Endodermal cell (in vitro differentiated cells): ENCODE data around the gene CAMK4. TPM values are rescaled to one million over a fixed set of nuclear protein-coding genes. Genes with fewer than 3 reads are reported as not detected.
A peak's percentile ranks its signal among the peaks of the same experiment; 100 is the strongest.

Experiments used
- DNase-seq: peaks from one replicate; pipeline ENCODE4 v3.0.0-alpha.2; 2017
- H3K27ac ChIP-seq: 2 replicates; pipeline ENCODE4 v1.5.1; 2013; ENCODE audit warnings: mild to moderate bottlenecking, low read depth, low read length, moderate library complexity
- H3K27me3 ChIP-seq: 2 replicates; pipeline ENCODE4 v1.6.1; 2013; ENCODE audit warnings: mild to moderate bottlenecking, low read length, moderate library complexity; ENCODE audit not compliant: insufficient read depth, control insufficient read depth, poor library complexity, severe bottlenecking
- H3K36me3 ChIP-seq: 2 replicates; pipeline ENCODE4 v1.7.0; 2013; ENCODE audit warnings: mild to moderate bottlenecking, low read length, moderate library complexity; ENCODE audit not compliant: control insufficient read depth, insufficient read depth
- H3K4me1 ChIP-seq: one replicate; pipeline ENCODE4 v1.7.0; 2013; ENCODE audit warnings: low read length; ENCODE audit not compliant: control insufficient read depth, insufficient read depth
- H3K4me3 ChIP-seq: 2 replicates; pipeline ENCODE4 v1.5.1; 2013; ENCODE audit warnings: mild to moderate bottlenecking, low read length, moderate library complexity
- H3K9ac ChIP-seq: 2 replicates; pipeline ENCODE4 v1.6.1; 2013; ENCODE audit warnings: mild to moderate bottlenecking, low read length, moderate library complexity; ENCODE audit not compliant: poor library complexity, severe bottlenecking; ENCODE audit errors: extremely low read depth
- H3K9me3 ChIP-seq: 2 replicates; pipeline ENCODE4 v1.6.1; 2013; ENCODE audit warnings: mild to moderate bottlenecking, low read length, moderate library complexity; ENCODE audit not compliant: control insufficient read depth
- H3K27ac Mint-ChIP-seq: 2 replicates; pipeline ENCODE4 v1.8.0; 2020; ENCODE audit warnings: mixed read lengths
- H3K27me3 Mint-ChIP-seq: 2 replicates; pipeline ENCODE4 v1.8.0; 2021; ENCODE audit warnings: mild to moderate bottlenecking, mixed read lengths; ENCODE audit not compliant: insufficient read depth
- H3K36me3 Mint-ChIP-seq: 2 replicates; pipeline ENCODE4 v1.8.0; 2020; ENCODE audit warnings: low read depth, mixed read lengths
- H3K4me1 Mint-ChIP-seq: 2 replicates; pipeline ENCODE4 v1.8.0; 2020; ENCODE audit warnings: mixed read lengths
- H3K4me3 Mint-ChIP-seq: 2 replicates; pipeline ENCODE4 v1.8.0; 2020; ENCODE audit warnings: mild to moderate bottlenecking, moderate library complexity, mixed read lengths
- H3K9me3 Mint-ChIP-seq: 2 replicates; pipeline ENCODE4 v1.8.0; 2020; ENCODE audit warnings: mild to moderate bottlenecking, mixed read lengths
- WGBS, 2 experiments: methylation state at CpG; one replicate each; pipeline versions ENCODE4 v1.1.5 to v1.1.7; 2013; ENCODE audit warnings: missing lambda C conversion rate in 2 of 2, mixed read lengths in 1 of 2; ENCODE audit not compliant: insufficient coverage in 1 of 2, insufficient read length in 1 of 2; 5-methylcytosine and 5-hydroxymethylcytosine counted together
- total RNA-seq, 2 donors: library from RNA; stranded (reverse); fragmentation: NEBNext Ultra II Directional in 1 of 2; extraction: Animal tissue kit (Norgen Biotek cat#: 25700) in 1 of 2; gene quantifications; 2 replicates in 1 of 2; 3 replicates in 1 of 2; pipeline ENCODE4 v1.2.1, GENCODE V29; 2021
- TF ChIP-seq, protein P1 (sequence below): fragments of 200-600 bp; sonication (generic); conservative IDR thresholded peaks from 2 replicates; pipeline ENCODE4 v1.5.0; 2021; ENCODE audit warnings: antibody characterized with exemption, mild to moderate bottlenecking

CAMK4 gene
- total RNA-seq, 2 donors from 2014 or later, result 2.8 to 3.9 TPM

DNA sequence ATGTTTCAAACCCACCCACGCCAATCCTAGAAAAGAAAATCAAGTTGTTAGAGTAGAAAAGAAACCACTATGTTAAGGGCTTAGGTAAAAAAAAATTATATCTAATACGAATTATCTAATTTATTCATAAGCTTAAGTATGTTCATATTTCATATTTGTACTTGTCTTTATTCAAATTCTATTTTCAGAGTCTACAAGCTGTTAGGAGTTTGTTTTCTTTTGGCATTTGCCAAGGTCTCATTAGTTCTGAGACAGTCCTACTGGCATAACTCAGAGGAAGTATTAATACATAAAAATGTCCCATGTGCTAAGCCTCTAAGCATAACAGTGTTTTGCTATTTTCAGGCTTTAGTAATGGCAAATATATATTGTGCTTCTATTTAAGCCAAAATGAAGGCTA lies 230.6 kb downstream of the CAMK4 start:
- no peak for DNase-seq
- no peaks in the 10 kb centered on the region for H3K36me3 Mint-ChIP-seq
- H3K4me1 ChIP-seq, result no peaks in the 10 kb centered on the region
- no peaks in the 10 kb centered on the region for H3K9me3 ChIP-seq
- H3K9me3 Mint-ChIP-seq, result no peaks in the 10 kb centered on the region
- H3K27me3 Mint-ChIP-seq, result no peaks in the 10 kb centered on the region
- H3K9ac ChIP-seq, result no peak overlapping the region
- no peaks in the 10 kb centered on the region for H3K27me3 ChIP-seq
- no peak overlapping the region for H3K4me3 Mint-ChIP-seq
- no peak overlapping the region for H3K27ac Mint-ChIP-seq
- no peaks in the 10 kb centered on the region for H3K4me1 Mint-ChIP-seq
- no CpG with 5 or more reads among the region's 2 CpGs for WGBS, 2 experiments
- TF ChIP-seq, protein P1, sequence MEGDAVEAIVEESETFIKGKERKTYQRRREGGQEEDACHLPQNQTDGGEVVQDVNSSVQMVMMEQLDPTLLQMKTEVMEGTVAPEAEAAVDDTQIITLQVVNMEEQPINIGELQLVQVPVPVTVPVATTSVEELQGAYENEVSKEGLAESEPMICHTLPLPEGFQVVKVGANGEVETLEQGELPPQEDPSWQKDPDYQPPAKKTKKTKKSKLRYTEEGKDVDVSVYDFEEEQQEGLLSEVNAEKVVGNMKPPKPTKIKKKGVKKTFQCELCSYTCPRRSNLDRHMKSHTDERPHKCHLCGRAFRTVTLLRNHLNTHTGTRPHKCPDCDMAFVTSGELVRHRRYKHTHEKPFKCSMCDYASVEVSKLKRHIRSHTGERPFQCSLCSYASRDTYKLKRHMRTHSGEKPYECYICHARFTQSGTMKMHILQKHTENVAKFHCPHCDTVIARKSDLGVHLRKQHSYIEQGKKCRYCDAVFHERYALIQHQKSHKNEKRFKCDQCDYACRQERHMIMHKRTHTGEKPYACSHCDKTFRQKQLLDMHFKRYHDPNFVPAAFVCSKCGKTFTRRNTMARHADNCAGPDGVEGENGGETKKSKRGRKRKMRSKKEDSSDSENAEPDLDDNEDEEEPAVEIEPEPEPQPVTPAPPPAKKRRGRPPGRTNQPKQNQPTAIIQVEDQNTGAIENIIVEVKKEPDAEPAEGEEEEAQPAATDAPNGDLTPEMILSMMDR, result no peak
- H3K27ac ChIP-seq, result no peak overlapping the region
- no peak overlapping the region for H3K4me3 ChIP-seq
- H3K36me3 ChIP-seq, result no peaks in the 10 kb centered on the region

GRCh38 chr5:111461255-111461671 lies 237.1 kb downstream of the CAMK4 start:
- no peaks in the 10 kb centered on the region for H3K27me3 Mint-ChIP-seq
- TF ChIP-seq, protein P1, result peak; percentile 78
- WGBS, 2 experiments, result 33 to 45% methylated on average over 1 to 3 of the region's 3 CpGs
- H3K9ac ChIP-seq, result no peak overlapping the region
- H3K4me3 Mint-ChIP-seq, result no peak overlapping the region
- peak; percentile 80 for DNase-seq
- no peaks in the 10 kb centered on the region for H3K27me3 ChIP-seq
- no peaks in the 10 kb centered on the region for H3K36me3 ChIP-seq
- H3K9me3 ChIP-seq, result no peaks in the 10 kb centered on the region
- H3K27ac ChIP-seq, result no peak overlapping the region
- peaks cover 3% of the 10 kb centered on the region for H3K4me1 Mint-ChIP-seq
- no peak overlapping the region for H3K27ac Mint-ChIP-seq
- peaks cover 3% of the 10 kb centered on the region for H3K4me1 ChIP-seq
- no peaks in the 10 kb centered on the region for H3K9me3 Mint-ChIP-seq
- H3K36me3 Mint-ChIP-seq, result no peaks in the 10 kb centered on the region
- no peak overlapping the region for H3K4me3 ChIP-seq

DNA sequence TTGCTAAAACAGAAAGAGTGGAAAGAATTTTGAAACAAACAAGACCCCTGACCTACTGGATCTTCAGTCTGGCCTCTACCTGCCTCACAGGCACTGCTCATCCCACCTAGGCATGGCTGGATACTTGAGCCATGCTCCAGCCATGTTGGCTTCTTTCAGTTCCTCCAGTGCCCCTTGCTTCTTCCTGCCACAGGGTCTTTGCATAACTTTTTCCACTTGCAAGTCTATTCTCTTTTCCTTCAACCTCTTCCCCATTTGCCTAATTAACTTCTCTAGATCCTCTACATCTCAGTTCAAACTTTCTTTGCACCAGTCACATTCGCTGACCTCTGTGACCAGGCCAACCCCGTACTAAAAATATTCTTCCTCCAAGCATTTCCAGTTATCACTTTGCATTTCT lies 237.8 kb downstream of the CAMK4 start:
- no peak for DNase-seq
- no peaks in the 10 kb centered on the region for H3K36me3 Mint-ChIP-seq
- Histone ChIP-seq H3K27me3 (no peaks in the 10 kb centered on the region), H3K9me3 (no peaks in the 10 kb centered on the region), H3K4me1 (peaks cover 3% of the 10 kb centered on the region), H3K27ac (no peak overlapping the region), H3K9ac (no peak overlapping the region), H3K36me3 (no peaks in the 10 kb centered on the region), H3K4me3 (no peak overlapping the region)
- H3K27me3 Mint-ChIP-seq, result no peaks in the 10 kb centered on the region
- H3K9me3 Mint-ChIP-seq, result no peaks in the 10 kb centered on the region
- TF ChIP-seq, protein P1, result no peak
- 94% methylated on average over 2 of the region's 2 CpGs; no CpG with 5 or more reads in 1 of the 2 experiments for WGBS, 2 experiments
- H3K4me3 Mint-ChIP-seq, result no peak overlapping the region
- no peak overlapping the region for H3K27ac Mint-ChIP-seq
- peaks cover 3% of the 10 kb centered on the region for H3K4me1 Mint-ChIP-seq
